Measurements from ENCODE around the gene FICD. TPM values are rescaled to one million over a fixed set of nuclear protein-coding genes. Genes with fewer than 3 reads are reported as not detected.

Gene FICD
- total and polyA plus RNA-seq, 2 donors (not counting 1 experiment from before 2014, with no cell fraction given), result 1.9 to 8.6 TPM

Other genes starting within 250 kb of the FICD start
- gene CMKLR1, start 176.0 kb upstream of the FICD start, total RNA-seq, result under 0.01 TPM in 1 of 2 replicates, not detected in the other
- gene CMKLR1, start 176.0 kb upstream of the FICD start, polyA plus RNA-seq, result 0.19 and 0.82 TPM in 2 replicates
- gene SART3, start 45.9 kb downstream of the FICD start, total RNA-seq, result 62.1 and 157 TPM in 2 replicates
- 15.5 and 23.4 TPM in 2 replicates for gene SART3, start 45.9 kb downstream of the FICD start, polyA plus RNA-seq
- gene ISCU, start 47.3 kb downstream of the FICD start, total RNA-seq, result 226 and 313 TPM in 2 replicates
- 127 and 137 TPM in 2 replicates for gene ISCU, start 47.3 kb downstream of the FICD start, polyA plus RNA-seq
- gene TMEM119, start 82.8 kb downstream of the FICD start, total RNA-seq, result 132 and 358 TPM in 2 replicates
- 126 and 154 TPM in 2 replicates for gene TMEM119, start 82.8 kb downstream of the FICD start, polyA plus RNA-seq
- 0.51 and 1.5 TPM in 2 replicates for gene SELPLG, start 118.6 kb downstream of the FICD start, total RNA-seq
- gene SELPLG, start 118.6 kb downstream of the FICD start, polyA plus RNA-seq, result 3.0 and 5.3 TPM in 2 replicates
- 202 and 288 TPM in 2 replicates for gene CORO1C, start 216.2 kb downstream of the FICD start, total RNA-seq
- gene CORO1C, start 216.2 kb downstream of the FICD start, polyA plus RNA-seq, result 542 and 773 TPM in 2 replicates

Measured in fibroblast of lung (primary cell).